CD4-positive, alpha-beta T cell (primary cell): ENCODE measurements around the gene CNTN4. TPM values are rescaled to one million over a fixed set of nuclear protein-coding genes. Genes with fewer than 3 reads are reported as not detected.
A peak's percentile ranks its signal among the peaks of the same experiment; 100 is the strongest.

Experiments used
- ATAC-seq: fragments of 200-7000 bp; cut with Tn5 transposase; one replicate; pipeline ENCODE4 v1.10.0; 2022; ENCODE audit warnings: mild to moderate bottlenecking; ENCODE audit not compliant: poor library complexity
- CTCF ChIA-PET: fragments of 350-600 bp; sonication (Branson Sonifier 250); formaldehyde crosslinking; loops from one replicate; lab custom pipeline; 2021; ENCODE audit warnings: antibody characterized with exemption, inconsistent platforms; lab: Charles Lee
- POLR2A ChIA-PET: fragments of 350-600 bp; sonication (Branson Sonifier 250); formaldehyde crosslinking; loops from one replicate; lab custom pipeline; 2021; ENCODE audit warnings: antibody characterized with exemption, inconsistent platforms; lab: Charles Lee
- DNase-seq, 14 experiments: peaks; one replicate each; pipeline ENCODE4 v3.0.0-alpha.2; 2013 to 2020; ENCODE audit warnings: mixed read lengths in 2 of 14
- H3K27ac ChIP-seq, 2 donors: one replicate each; pipeline versions ENCODE4 v1.5.1 to v1.7.0; 2013; ENCODE audit warnings: low read length in 2 of 2, low read depth in 1 of 2, mild to moderate bottlenecking in 1 of 2
- H3K27me3 ChIP-seq, 2 experiments: 1 replicate in 1 of 2; 2 replicates in 1 of 2; pipeline versions ENCODE4 v1.6.1 to v1.7.0; 2013; ENCODE audit warnings: low read length in 2 of 2, control low read depth in 1 of 2, mild to moderate bottlenecking in 1 of 2, moderate library complexity in 1 of 2; ENCODE audit not compliant: insufficient read depth in 2 of 2, control insufficient read depth in 1 of 2
- H3K36me3 ChIP-seq: one replicate; pipeline ENCODE4 v1.6.1; 2013; ENCODE audit warnings: low read length, control low read depth; ENCODE audit not compliant: insufficient read depth
- H3K4me1 ChIP-seq: one replicate; pipeline ENCODE4 v1.6.1; 2013; ENCODE audit warnings: low read length, control low read depth; ENCODE audit not compliant: insufficient read depth
- H3K4me3 ChIP-seq: one replicate; pipeline ENCODE4 v1.5.1; 2013; ENCODE audit warnings: mild to moderate bottlenecking, low read length, moderate library complexity
- H3K9me3 ChIP-seq, 2 experiments: 1 replicate in 1 of 2; 2 replicates in 1 of 2; pipeline versions ENCODE4 v1.6.1 to v1.7.0; 2013; ENCODE audit warnings: low read length in 2 of 2, mild to moderate bottlenecking in 2 of 2, control low read depth in 1 of 2, moderate library complexity in 1 of 2; ENCODE audit not compliant: control insufficient read depth in 1 of 2, insufficient read depth in 1 of 2
- H3K27ac Mint-ChIP-seq: one replicate; pipeline ENCODE4 v1.8.0; 2020; ENCODE audit warnings: mixed read lengths
- H3K27me3 Mint-ChIP-seq: one replicate; pipeline ENCODE4 v1.8.0; 2021; ENCODE audit warnings: mixed read lengths
- H3K36me3 Mint-ChIP-seq: one replicate; pipeline ENCODE4 v1.8.0; 2021; ENCODE audit warnings: low read depth, mixed read lengths
- H3K4me1 Mint-ChIP-seq: one replicate; pipeline ENCODE4 v1.8.0; 2021; ENCODE audit warnings: low read depth, mixed read lengths
- H3K4me3 Mint-ChIP-seq: one replicate; pipeline ENCODE4 v1.8.0; 2020; ENCODE audit warnings: mild to moderate bottlenecking, mixed read lengths
- H3K9me3 Mint-ChIP-seq: one replicate; pipeline ENCODE4 v1.8.0; 2020; ENCODE audit warnings: mixed read lengths
- intact Hi-C, 2 experiments: fragments of 100-400 bp; cut with DNase I in 1 of 2; cut with micrococcal nuclease in 1 of 2; formaldehyde crosslinking; loops; one replicate each; pipeline versions ENCODE4 v1.15.1 to v1.9.0; 2023 to 2025; cut with DNase I, micrococcal nuclease
- total RNA-seq, 174 experiments: library from RNA in 2 of 174; stranded (reverse) in 2 of 174; gene quantifications; one replicate each; pipeline ENCODE4 v1.2.3 and lab custom pipeline; 2021 to 2026
- TF ChIP-seq, protein P1 (sequence below): fragments of 200-600 bp; IDR thresholded peaks from one replicate; pipeline ENCODE4 v1.8.0; 2022; ENCODE audit warnings: antibody characterized with exemption, mild to moderate bottlenecking

Gene CNTN4
- total RNA-seq, 2 experiments from 2014 or later, result not detected

DNA sequence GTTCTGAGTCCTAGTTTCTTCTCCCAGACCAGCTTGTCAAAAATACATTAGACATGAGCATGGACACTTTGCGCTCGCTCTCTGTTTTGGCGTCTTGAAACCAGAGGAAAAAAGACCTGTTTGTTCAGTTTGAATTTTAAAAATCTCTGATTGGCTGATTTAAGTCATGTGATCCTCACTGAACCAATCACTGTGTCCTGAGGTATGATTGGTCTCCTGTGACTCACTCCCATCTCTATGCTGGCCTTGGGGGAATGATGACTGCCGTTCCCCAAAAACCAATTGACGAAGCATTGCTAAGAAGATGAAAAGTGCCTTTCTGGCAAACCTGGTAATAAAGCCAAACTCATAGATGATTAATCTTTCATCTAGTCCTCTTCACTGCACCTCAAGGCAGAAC, 755.0 kb downstream of the CNTN4 start:
- no peak for DNase-seq
- no peaks in the 10 kb centered on the region for H3K36me3 ChIP-seq
- no peaks in the 10 kb centered on the region for H3K27me3 ChIP-seq
- H3K4me1 ChIP-seq, result peaks cover 2% of the 10 kb centered on the region
- no peak overlapping the region for H3K27ac Mint-ChIP-seq
- H3K9me3 Mint-ChIP-seq, result no peaks in the 10 kb centered on the region
- CTCF ChIA-PET, result no interaction called here
- peaks cover 3% of the 10 kb centered on the region for H3K27me3 Mint-ChIP-seq
- H3K4me3 Mint-ChIP-seq, result no peak overlapping the region
- H3K9me3 ChIP-seq, result no peaks in the 10 kb centered on the region
- POLR2A ChIA-PET, result no interaction called here
- intact Hi-C loops, result no loop called here
- H3K27ac ChIP-seq, result no peak overlapping the region
- ATAC-seq, result no peak
- H3K4me1 Mint-ChIP-seq, result peaks cover 3% of the 10 kb centered on the region
- no peak overlapping the region for H3K4me3 ChIP-seq
- TF ChIP-seq, protein P1, sequence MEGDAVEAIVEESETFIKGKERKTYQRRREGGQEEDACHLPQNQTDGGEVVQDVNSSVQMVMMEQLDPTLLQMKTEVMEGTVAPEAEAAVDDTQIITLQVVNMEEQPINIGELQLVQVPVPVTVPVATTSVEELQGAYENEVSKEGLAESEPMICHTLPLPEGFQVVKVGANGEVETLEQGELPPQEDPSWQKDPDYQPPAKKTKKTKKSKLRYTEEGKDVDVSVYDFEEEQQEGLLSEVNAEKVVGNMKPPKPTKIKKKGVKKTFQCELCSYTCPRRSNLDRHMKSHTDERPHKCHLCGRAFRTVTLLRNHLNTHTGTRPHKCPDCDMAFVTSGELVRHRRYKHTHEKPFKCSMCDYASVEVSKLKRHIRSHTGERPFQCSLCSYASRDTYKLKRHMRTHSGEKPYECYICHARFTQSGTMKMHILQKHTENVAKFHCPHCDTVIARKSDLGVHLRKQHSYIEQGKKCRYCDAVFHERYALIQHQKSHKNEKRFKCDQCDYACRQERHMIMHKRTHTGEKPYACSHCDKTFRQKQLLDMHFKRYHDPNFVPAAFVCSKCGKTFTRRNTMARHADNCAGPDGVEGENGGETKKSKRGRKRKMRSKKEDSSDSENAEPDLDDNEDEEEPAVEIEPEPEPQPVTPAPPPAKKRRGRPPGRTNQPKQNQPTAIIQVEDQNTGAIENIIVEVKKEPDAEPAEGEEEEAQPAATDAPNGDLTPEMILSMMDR, result no peak
- H3K36me3 Mint-ChIP-seq, result no peaks in the 10 kb centered on the region

GRCh38 chr3:2856138-2857133, 757.8 kb downstream of the CNTN4 start:
- no peak overlapping the region for H3K27ac Mint-ChIP-seq
- POLR2A ChIA-PET, result no interaction called here

GRCh38 chr3:2860626-2861025, 762.0 kb downstream of the CNTN4 start:
- intact Hi-C loops, result no loop called here
- Histone ChIP-seq H3K27ac (no peak overlapping the region), H3K27me3 (no peaks in the 10 kb centered on the region), H3K4me1 (peaks cover 2% of the 10 kb centered on the region), H3K36me3 (no peaks in the 10 kb centered on the region), H3K4me3 (no peak overlapping the region), H3K9me3 (no peaks in the 10 kb centered on the region)
- Mint-ChIP-seq H3K27ac (no peak overlapping the region), H3K4me3 (no peak overlapping the region), H3K9me3 (no peaks in the 10 kb centered on the region), H3K36me3 (no peaks in the 10 kb centered on the region), H3K27me3 (peaks cover 3% of the 10 kb centered on the region), H3K4me1 (peaks cover 3% of the 10 kb centered on the region)
- CTCF ChIA-PET, result no interaction called here
- DNase-seq (no peak), ATAC-seq (no peak)
- POLR2A ChIA-PET, result no interaction called here
- TF ChIP-seq, protein P1, result no peak

More at GRCh38 chr3:2856138-2857133, 757.8 kb downstream of the CNTN4 start:
- Histone ChIP-seq H3K4me3 (no peak overlapping the region), H3K27me3 (no peaks in the 10 kb centered on the region), H3K36me3 (no peaks in the 10 kb centered on the region), H3K9me3 (no peaks in the 10 kb centered on the region), H3K27ac (no peak overlapping the region), H3K4me1 (peaks cover 2% of the 10 kb centered on the region)
- H3K4me1 Mint-ChIP-seq, result peaks cover 3% of the 10 kb centered on the region
- intact Hi-C loops, result no loop called here
- CTCF ChIA-PET, result interaction anchor here (0.5 kb wide), 1 partner anchor 107 kb away, joined by 3 read pairs; no protein-coding TSS in a partner anchor
- TF ChIP-seq, protein P1, result no peak
- no peak overlapping the region for H3K4me3 Mint-ChIP-seq
- peaks cover 3% of the 10 kb centered on the region for H3K27me3 Mint-ChIP-seq
- no peak for ATAC-seq
- H3K36me3 Mint-ChIP-seq, result no peaks in the 10 kb centered on the region
- DNase-seq, result peak in 2 of 14 experiments; percentile 1 to 30
- H3K9me3 Mint-ChIP-seq, result no peaks in the 10 kb centered on the region
